Tibial nerve (tissue), 4 donors: ENCODE measurements around the gene MAGEB16. TPM values are rescaled to one million over a fixed set of nuclear protein-coding genes. Genes with fewer than 3 reads are reported as not detected.

ENCODE experiments used
- DNase-seq, 2 donors: peaks; one replicate each; pipeline ENCODE4 v3.0.0-alpha.2; 2019; ENCODE audit warnings: low spot score in 2 of 2
- H3K27ac ChIP-seq, 4 donors: fragments of 200-600 bp; sonication (generic) in 3 of 4; one replicate each; pipeline ENCODE4 v1.5.1; 2017 to 2019; ENCODE audit warnings: mild to moderate bottlenecking in 1 of 4
- H3K27me3 ChIP-seq, 2 donors: fragments of 200-600 bp; sonication (generic) in 1 of 2; one replicate each; pipeline versions ENCODE4 v1.5.1 to v1.6.0; 2017 to 2019
- H3K36me3 ChIP-seq, 3 donors: fragments of 200-600 bp; sonication (generic); one replicate each; pipeline ENCODE4 v1.5.1; 2018 to 2019
- H3K4me1 ChIP-seq, 4 donors: fragments of 200-600 bp; sonication (generic) in 3 of 4; one replicate each; pipeline ENCODE4 v1.5.1; 2017 to 2019
- H3K4me3 ChIP-seq, 4 donors: fragments of 200-600 bp; sonication (generic) in 3 of 4; one replicate each; pipeline ENCODE4 v1.5.1; 2017 to 2019; ENCODE audit warnings: mild to moderate bottlenecking in 1 of 4, moderate library complexity in 1 of 4
- H3K9me3 ChIP-seq, 4 donors: fragments of 200-600 bp; sonication (generic) in 3 of 4; one replicate each; pipeline ENCODE4 v1.5.1; 2017 to 2019
- EP300 ChIP-seq, 2 donors: sonication (generic); formaldehyde crosslinking; IDR thresholded peaks; one replicate each; pipeline ENCODE4 v1.6.1; 2017; ENCODE audit warnings: antibody characterized with exemption in 2 of 2, mild to moderate bottlenecking in 1 of 2
- POLR2A ChIP-seq, 2 donors: fragments of 450-650 bp; IDR thresholded peaks; one replicate each; pipeline ENCODE4 v1.6.1; 2017; ENCODE audit warnings: antibody characterized with exemption in 2 of 2, mild to moderate bottlenecking in 2 of 2, moderate library complexity in 2 of 2
- WGBS, 2 donors: methylation state at CpG; one replicate each; pipeline ENCODE4 v1.1.5; 2018; 5-methylcytosine and 5-hydroxymethylcytosine counted together
- total RNA-seq, 4 donors: library from RNA; depleted of rRNA; stranded (reverse); fragments of >200 nt; gene quantifications; one replicate each; pipeline ENCODE4 v1.1.0, GENCODE V29; 2016
- TF ChIP-seq, protein P1 (sequence below), 5 experiments: fragments of 200-600 bp in 3 of 5; fragments of 450-650 bp in 2 of 5; sonication (generic) in 3 of 5; IDR thresholded peaks; one replicate each; pipeline ENCODE4 v1.5.1; 2016 to 2019; ENCODE audit warnings: antibody characterized with exemption in 5 of 5, mild to moderate bottlenecking in 3 of 5, moderate library complexity in 2 of 5

MAGEB16 gene
- total RNA-seq, 4 donors from 2014 or later, result not detected

DNA sequence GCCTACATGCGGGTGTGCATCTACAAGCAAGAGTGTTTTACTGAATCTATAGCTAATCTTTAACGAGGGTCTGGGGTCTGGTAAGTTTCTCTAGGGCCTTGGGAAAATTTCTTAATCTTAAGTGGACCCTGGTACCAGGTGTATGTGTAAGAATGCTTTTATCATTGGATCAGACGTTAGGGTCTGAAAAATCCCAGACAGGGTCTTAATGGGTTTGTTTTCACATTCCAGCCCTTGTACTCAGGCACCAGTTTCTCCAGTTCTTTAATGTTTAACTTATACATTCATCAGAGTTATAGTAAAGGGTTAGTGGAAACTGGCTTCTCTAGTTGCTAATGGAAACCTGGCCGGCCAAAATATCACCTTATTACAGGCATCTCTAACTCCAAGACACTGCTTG is 11.6 kb downstream of the MAGEB16 start:
- Histone ChIP-seq H3K9me3 (no peaks in the 10 kb centered on the region), H3K4me1 (no peaks in the 10 kb centered on the region), H3K4me3 (no peak overlapping the region), H3K36me3 (no peaks in the 10 kb centered on the region), H3K27me3 (no peaks in the 10 kb centered on the region), H3K27ac (no peak overlapping the region)
- 60 to 83% methylated on average over 3 to 4 of the region's 4 CpGs for WGBS, 2 donors
- TF ChIP-seq POLR2A (IDR thresholded peaks at IDR 0.05), result no peak
- TF ChIP-seq EP300 (IDR thresholded peaks at IDR 0.05), result no peak
- TF ChIP-seq, protein P1, sequence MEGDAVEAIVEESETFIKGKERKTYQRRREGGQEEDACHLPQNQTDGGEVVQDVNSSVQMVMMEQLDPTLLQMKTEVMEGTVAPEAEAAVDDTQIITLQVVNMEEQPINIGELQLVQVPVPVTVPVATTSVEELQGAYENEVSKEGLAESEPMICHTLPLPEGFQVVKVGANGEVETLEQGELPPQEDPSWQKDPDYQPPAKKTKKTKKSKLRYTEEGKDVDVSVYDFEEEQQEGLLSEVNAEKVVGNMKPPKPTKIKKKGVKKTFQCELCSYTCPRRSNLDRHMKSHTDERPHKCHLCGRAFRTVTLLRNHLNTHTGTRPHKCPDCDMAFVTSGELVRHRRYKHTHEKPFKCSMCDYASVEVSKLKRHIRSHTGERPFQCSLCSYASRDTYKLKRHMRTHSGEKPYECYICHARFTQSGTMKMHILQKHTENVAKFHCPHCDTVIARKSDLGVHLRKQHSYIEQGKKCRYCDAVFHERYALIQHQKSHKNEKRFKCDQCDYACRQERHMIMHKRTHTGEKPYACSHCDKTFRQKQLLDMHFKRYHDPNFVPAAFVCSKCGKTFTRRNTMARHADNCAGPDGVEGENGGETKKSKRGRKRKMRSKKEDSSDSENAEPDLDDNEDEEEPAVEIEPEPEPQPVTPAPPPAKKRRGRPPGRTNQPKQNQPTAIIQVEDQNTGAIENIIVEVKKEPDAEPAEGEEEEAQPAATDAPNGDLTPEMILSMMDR (IDR thresholded peaks at IDR 0.05), result no peak
- no peak for DNase-seq

DNA sequence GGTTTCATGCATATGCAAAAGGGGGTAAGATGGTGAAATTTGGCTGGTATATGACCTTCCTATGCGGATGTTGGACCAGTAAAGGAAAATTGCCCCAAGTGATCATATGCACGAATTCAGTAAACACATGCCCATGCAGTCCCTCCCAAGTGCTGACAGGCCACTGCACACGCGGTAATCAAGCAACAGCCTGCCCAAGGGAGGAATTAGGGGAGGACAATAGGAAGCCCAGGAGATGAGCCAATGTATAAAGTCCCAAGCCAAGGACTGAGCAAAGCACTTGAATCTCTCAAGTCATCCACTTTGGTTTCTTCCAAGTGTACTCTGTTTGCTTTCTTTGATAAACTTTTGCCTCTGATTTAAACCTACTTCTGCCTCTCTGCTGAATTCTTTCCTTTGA is 21.1 kb downstream of the MAGEB16 start:
- no peak for DNase-seq
- no peaks in the 10 kb centered on the region for H3K36me3 ChIP-seq
- no peaks in the 10 kb centered on the region for H3K27me3 ChIP-seq
- no peaks in the 10 kb centered on the region for H3K9me3 ChIP-seq
- no peaks in the 10 kb centered on the region for H3K4me1 ChIP-seq
- TF ChIP-seq EP300 (IDR thresholded peaks at IDR 0.05), result no peak
- no peak for TF ChIP-seq POLR2A (IDR thresholded peaks at IDR 0.05)
- TF ChIP-seq, protein P1 (IDR thresholded peaks at IDR 0.05), result no peak
- no peak overlapping the region for H3K27ac ChIP-seq
- WGBS, 2 donors, result 56 to 70% methylated on average over 4 of the region's 4 CpGs
- H3K4me3 ChIP-seq, result no peak overlapping the region

DNA sequence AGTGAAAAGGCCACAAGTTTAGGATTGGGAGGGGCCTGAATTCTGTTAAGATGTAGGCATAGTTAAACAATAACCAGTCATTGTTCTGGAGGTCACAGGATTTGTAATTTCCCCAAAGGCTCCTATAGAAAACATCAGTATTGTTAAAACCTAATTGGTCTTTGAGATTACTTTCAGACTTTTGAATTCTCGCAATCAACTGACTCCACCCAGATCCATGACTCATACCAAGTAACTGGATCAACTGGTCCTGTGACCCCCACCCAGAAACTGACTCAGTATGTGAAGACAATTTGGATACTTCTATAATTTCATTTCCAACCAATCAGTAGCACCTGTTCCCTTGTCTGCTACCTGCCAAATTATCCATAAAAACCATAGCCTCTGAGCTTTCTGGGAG is 28.4 kb downstream of the MAGEB16 start:
- TF ChIP-seq EP300 (IDR thresholded peaks at IDR 0.05) (no peak), POLR2A (IDR thresholded peaks at IDR 0.05) (no peak)
- TF ChIP-seq, protein P1 (IDR thresholded peaks at IDR 0.05), result no peak
- no peaks in the 10 kb centered on the region for H3K9me3 ChIP-seq
- H3K36me3 ChIP-seq, result no peaks in the 10 kb centered on the region
- DNase-seq, result no peak
- H3K27me3 ChIP-seq, result no peaks in the 10 kb centered on the region
- H3K4me1 ChIP-seq, result no peaks in the 10 kb centered on the region
- WGBS, 2 donors, result 29 to 61% methylated on average over 1 of the region's 1 CpG
- no peak overlapping the region for H3K27ac ChIP-seq
- no peak overlapping the region for H3K4me3 ChIP-seq

DNA sequence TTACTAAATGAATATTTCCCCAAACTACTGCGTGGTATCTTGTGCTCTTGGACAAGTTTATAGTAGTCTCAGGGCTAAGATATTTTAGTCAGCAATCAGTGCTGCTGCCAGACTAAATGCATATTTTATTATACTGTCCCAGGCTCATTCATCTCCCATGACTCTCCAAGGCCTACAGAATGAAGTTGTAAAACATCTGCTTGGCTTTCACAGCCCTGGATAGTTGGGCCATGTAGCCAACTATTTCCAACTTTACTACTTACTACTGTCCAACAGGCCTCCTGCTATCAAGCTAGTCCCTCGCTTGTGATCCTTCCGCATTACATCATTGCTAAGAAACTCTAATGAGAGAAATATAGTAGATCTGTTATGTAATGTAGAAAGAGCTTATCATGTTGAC is 31.4 kb downstream of the MAGEB16 start:
- TF ChIP-seq EP300 (IDR thresholded peaks at IDR 0.05) (no peak), POLR2A (IDR thresholded peaks at IDR 0.05) (no peak)
- TF ChIP-seq, protein P1 (IDR thresholded peaks at IDR 0.05), result no peak
- Histone ChIP-seq H3K36me3 (no peaks in the 10 kb centered on the region), H3K27me3 (no peaks in the 10 kb centered on the region), H3K4me3 (no peak overlapping the region), H3K27ac (no peak overlapping the region), H3K4me1 (no peaks in the 10 kb centered on the region), H3K9me3 (no peaks in the 10 kb centered on the region)
- no peak for DNase-seq
- 71 to 84% methylated on average over 3 of the region's 3 CpGs for WGBS, 2 donors

DNA sequence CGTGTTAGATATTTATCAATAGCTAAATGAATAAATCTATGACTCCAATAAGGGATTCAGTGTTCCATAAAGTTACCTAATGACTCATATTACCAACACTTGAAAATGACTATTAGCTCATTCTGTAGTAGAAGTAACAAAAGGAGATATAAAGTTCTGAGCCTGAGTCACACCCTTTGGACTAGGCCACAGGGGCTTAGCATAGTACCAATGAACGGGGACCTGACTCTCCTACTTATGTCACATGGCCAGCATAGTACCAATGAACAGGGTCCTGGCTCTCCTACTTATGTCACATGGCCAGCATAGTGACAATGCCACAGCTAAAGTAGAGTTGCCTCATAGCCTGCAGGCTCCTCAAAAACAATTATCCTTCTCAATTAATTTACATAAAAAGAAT is 43.7 kb downstream of the MAGEB16 start:
- DNase-seq, result no peak
- Histone ChIP-seq H3K36me3 (no peaks in the 10 kb centered on the region), H3K27ac (no peak overlapping the region), H3K4me1 (no peaks in the 10 kb centered on the region), H3K4me3 (no peak overlapping the region), H3K9me3 (no peaks in the 10 kb centered on the region), H3K27me3 (no peaks in the 10 kb centered on the region)
- 22 to 35% methylated on average over 2 of the region's 2 CpGs for WGBS, 2 donors
- TF ChIP-seq POLR2A (IDR thresholded peaks at IDR 0.05), result no peak
- TF ChIP-seq EP300 (IDR thresholded peaks at IDR 0.05), result no peak
- TF ChIP-seq, protein P1 (IDR thresholded peaks at IDR 0.05), result no peak
